Adrenal gland (tissue), 5 donors: ENCODE results near the gene TACR2.

Experiments
- POLR2A ChIP-seq, 2 donors: fragments of 450-650 bp; IDR thresholded peaks; one replicate each; pipeline ENCODE4 v1.6.1; 2017; ENCODE audit warnings: antibody characterized with exemption in 2 of 2, mild to moderate bottlenecking in 2 of 2, moderate library complexity in 1 of 2
- TF ChIP-seq, protein P1 (sequence below), 6 experiments: fragments of 450-650 bp in 4 of 6; fragments of 200-600 bp in 2 of 6; sonication (generic) in 1 of 6; IDR thresholded peaks; 1 replicate in 5 of 6; 2 replicates in 1 of 6; pipeline versions ENCODE4 v1.5.1 to v1.8.0; 2016 to 2021; ENCODE audit warnings: antibody characterized with exemption in 6 of 6, mild to moderate bottlenecking in 2 of 6, moderate library complexity in 1 of 6
- donor health status: DM: no; HTN: no; CAD: no.

DNA sequence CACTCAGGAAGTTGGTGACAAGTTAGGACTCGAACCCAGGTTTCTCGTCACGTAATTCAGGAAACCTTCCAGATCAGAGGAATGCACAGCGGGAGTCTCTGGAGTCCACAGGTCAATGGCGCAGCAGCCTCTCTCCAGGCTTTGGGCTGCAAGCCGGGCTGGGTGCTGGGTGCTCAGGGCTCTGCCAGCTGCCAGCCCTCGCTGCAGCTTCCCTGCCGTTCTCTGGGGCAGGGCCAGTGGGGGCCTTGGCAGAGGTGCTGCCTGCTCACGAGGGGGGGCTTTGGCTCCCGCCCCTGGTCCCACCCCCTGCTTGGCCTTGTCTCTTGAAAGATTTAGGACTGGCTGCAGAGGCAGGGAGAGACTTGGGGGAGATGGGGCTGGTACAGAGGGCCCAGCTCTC, at the start of gene TACR2:
- TF ChIP-seq POLR2A (IDR thresholded peaks at IDR 0.05) = no peak
- TF ChIP-seq, protein P1, sequence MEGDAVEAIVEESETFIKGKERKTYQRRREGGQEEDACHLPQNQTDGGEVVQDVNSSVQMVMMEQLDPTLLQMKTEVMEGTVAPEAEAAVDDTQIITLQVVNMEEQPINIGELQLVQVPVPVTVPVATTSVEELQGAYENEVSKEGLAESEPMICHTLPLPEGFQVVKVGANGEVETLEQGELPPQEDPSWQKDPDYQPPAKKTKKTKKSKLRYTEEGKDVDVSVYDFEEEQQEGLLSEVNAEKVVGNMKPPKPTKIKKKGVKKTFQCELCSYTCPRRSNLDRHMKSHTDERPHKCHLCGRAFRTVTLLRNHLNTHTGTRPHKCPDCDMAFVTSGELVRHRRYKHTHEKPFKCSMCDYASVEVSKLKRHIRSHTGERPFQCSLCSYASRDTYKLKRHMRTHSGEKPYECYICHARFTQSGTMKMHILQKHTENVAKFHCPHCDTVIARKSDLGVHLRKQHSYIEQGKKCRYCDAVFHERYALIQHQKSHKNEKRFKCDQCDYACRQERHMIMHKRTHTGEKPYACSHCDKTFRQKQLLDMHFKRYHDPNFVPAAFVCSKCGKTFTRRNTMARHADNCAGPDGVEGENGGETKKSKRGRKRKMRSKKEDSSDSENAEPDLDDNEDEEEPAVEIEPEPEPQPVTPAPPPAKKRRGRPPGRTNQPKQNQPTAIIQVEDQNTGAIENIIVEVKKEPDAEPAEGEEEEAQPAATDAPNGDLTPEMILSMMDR (IDR thresholded peaks at IDR 0.05) = no peak
